Suppressor macrophage treated with lipopolysaccharide for 1 hour (primary cell): ENCODE data around the gene CEP57L1.
A peak's percentile ranks its signal among the peaks of the same experiment; 100 is the strongest.
"Not testable (repeated sequence)": the region's sequence is repeated elsewhere in the genome, so short reads cannot be mapped to it uniquely, and the experiment has no call there.

Experiments used
- DNase-seq, 3 donors: peaks; one replicate each; pipeline ENCODE4 v3.0.0-alpha.2; 2020 to 2022

The CEP57L1 gene

GRCh38 chr6:109074133-109074415 is 21.2 kb upstream of the CEP57L1 start:
- DNase-seq, result no peak

- DNase-seq, result no peak
Measured at GRCh38 chr6:109075934-109076333, 19.4 kb upstream of the CEP57L1 start.

GRCh38 chr6:109076377-109076776 is 18.9 kb upstream of the CEP57L1 start:
- no peak for DNase-seq

- DNase-seq, result no peak
Measured at GRCh38 chr6:109079981-109080380, 15.3 kb upstream of the CEP57L1 start.

GRCh38 chr6:109081026-109081425 is 14.3 kb upstream of the CEP57L1 start:
- no peak for DNase-seq

DNA sequence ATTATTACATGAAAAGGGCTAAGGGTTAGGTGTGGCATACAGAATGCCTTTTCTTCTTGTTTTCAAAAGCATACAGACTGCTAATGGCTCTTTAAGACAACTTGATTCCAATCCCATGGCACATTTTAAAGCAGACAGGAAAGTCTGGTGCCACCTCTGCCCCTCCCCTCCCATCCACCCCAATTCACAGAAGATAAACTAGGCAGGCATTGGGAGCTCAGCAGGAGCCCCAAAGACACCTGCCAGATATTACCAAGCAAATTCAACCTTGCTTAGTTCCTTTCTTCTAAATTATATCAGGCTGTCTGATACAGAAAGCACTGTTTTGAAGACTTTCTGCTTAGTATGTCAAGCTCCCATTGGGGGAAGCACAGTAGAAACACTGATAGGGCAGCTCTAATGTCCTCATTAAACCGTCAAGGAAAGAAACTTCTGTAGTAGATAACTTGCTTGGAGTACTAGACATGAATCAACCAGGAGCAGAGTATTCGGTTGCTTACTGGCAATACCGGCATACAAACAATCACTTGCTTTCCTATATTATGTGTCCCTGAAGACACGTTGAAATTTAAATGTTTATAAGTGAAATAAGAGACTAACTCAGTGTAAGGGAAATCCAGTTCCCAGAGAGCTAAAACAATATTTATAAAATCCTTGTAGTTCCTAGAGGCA is 13.7 kb upstream of the CEP57L1 start:
- DNase-seq, result no peak

GRCh38 chr6:109082188-109082577 is 13.1 kb upstream of the CEP57L1 start:
- peak; percentile 52 to 70 (median 66) for DNase-seq

DNA sequence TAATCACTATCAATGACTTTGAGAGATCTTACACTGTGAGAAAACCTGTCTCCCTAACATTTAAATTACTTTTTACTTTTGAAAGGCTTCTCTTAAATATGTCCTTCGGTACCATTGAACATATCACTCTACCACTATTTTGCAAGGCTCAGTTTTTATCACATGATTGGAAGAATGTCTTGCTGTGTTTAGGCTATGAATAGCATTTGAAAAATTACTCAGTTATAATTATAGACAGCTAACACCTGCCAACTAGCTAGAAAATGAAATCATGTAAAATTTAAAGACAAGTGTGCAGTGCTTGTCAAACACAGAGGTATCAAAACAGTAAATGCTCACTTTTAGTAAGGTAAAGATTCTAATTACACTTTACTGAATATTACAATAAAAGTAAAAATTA is 11.7 kb upstream of the CEP57L1 start:
- DNase-seq, result no peak

DNA sequence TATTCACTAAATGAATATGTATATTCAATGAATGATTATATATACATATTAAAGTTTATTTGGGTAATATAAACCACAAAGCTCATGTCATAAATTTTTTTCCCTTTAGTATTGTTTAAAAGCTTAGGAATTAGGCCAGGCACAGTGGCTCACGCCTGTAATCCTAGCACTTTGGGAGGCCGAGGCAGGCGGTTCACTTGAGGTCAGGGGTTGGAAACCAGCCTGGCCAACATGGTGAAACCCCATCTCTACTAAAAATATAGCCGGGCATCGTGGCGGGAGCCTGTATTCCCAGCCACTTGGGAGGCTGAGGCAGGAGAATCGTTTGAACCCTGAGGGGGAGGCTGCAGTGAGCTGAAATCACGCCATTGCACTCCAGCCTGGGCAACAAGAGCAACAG is 11.2 kb upstream of the CEP57L1 start:
- not testable (repeated sequence) for DNase-seq

GRCh38 chr6:109087661-109088264 is 7.5 kb upstream of the CEP57L1 start:
- DNase-seq, result peak in 2 of 3 donors; percentile 10 to 27

- no peak for DNase-seq
Measured at GRCh38 chr6:109088995-109089394, 6.3 kb upstream of the CEP57L1 start.

DNA sequence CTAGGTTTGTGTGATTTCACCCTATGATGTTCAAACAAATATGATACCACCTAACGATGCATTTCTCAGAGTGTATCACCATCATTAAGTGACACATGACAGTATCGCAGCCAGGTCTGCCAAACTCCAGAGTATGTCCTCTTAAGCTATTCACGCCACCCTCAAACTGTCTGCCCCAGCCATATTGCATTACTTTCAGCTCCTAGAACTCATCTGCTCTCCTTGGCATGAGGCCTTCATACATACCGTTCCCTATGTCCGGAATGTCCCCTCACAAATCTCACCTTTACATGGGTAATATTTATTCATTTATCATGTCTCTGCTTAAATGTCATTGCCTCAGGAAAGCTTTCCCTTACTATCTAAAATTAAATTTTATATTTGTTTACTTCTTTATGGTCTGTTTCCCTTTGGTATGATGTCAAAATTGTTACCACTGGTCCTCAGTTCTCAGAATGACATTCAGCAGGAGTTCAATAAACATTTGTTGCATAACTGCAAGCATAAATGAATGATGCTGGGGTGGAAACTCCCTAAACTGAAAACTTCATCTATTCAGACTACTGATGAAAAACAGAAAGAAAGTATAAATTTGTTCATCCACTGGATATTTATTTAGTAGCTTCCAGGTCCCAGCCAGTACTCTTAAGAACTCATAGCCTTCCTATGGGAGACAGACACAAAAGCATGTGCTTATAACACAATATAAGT is 3.8 kb upstream of the CEP57L1 start:
- peak; percentile 25 to 52 (median 45) for DNase-seq

GRCh38 chr6:109092074-109092473 is 3.2 kb upstream of the CEP57L1 start:
- no peak for DNase-seq

GRCh38 chr6:109093732-109094415 is 1.4 kb upstream of the CEP57L1 start:
- DNase-seq, result peak in 1 of 3 donors; percentile 24

GRCh38 chr6:109094416-109095035 is 781 bp upstream of the CEP57L1 start, which contains the start of gene SESN1:
Gene SESN1 (minus strand): TSS chr6:109094846. CDS start chr6:109094073, 773 bp downstream.
- DNase-seq, result peak; percentile 95 to 99 (median 96)

GRCh38 chr6:109095835-109096084 is 453 bp downstream of the CEP57L1 start:
- no peak for DNase-seq

DNA sequence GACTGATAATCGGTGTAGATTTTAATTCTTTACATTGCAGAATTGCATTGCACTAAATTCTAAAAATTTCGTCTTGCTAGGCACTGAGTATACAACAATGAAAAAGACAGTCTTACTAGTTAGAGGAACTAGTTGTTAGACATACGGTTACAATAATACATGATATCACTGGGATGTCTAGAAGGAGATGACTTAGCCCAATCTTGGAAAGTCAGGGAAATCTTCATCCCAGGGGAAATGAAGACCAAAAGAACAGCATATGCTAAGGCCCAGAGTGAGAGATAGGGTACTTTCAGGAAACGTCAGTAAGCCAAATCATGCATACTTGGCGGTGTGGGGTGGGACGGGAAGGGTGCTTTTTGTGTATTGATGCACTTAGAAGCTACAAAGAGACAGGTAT is 901 bp downstream of the CEP57L1 start:
- DNase-seq, result peak; percentile 34 to 59 (median 39)

- DNase-seq, result no peak
Measured at GRCh38 chr6:109097661-109098060, 2.4 kb downstream of the CEP57L1 start.

- no peak for DNase-seq
Measured at GRCh38 chr6:109102762-109103161, 7.5 kb downstream of the CEP57L1 start.

GRCh38 chr6:109103942-109104341 is 8.6 kb downstream of the CEP57L1 start:
- DNase-seq, result no peak

DNA sequence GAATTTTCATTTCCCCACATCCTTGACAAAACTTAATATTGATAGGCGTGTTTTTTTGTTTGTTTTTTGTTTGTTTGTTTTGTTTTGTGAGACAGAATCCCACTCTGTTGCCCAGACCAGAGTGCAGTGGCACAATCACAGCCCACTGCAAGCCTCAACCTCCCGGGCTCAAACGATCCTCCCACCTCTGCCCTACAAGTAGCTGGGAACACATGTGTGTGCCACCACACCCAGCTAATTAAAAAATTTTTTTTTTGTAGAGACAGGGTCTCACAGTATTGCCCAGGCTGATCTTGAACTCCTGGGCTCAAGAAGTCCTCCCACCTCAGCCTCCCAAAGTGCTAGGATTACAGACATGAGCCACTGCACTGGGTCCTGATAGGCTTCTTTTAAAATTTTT is 9.2 kb downstream of the CEP57L1 start:
- no peak for DNase-seq

DNA sequence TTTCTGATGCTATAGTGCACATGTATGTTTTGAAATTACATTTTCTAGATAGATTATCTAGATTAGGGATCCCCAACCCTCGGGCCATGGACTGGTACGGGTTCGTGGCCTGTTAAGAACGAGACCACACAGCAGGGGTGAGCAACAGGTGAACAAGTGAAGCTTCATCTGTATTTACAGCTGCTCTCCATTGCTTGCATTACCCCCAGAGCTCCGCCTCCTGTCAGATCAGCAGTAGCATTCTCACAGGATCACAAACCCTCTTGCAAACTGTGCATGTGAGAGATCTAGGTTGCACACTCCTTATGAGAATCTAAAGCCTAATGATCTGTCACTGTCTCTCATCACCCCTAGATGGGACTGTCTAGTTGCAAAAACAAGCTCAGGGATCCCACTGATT is 10.4 kb downstream of the CEP57L1 start:
- DNase-seq, result no peak

DNA sequence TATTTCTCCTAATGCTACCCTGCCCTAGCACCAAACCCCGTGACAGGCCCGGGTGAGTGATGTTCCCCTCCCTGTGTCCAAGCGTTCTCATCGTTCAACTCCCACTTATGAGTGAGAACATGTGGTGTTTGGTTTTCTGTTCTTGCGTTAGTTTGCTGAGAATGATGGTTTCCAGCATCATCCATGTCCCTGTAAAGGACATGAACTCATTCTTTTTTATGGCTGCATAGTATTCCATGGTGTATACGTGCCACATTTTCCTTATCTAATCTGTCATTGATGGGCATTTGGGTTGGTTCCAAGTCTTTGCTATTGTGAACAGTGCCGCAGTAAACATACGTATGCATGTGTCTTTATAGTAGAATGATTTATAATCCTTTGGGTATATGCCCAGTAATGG is 14.4 kb downstream of the CEP57L1 start:
- DNase-seq, result not testable (repeated sequence)

DNA sequence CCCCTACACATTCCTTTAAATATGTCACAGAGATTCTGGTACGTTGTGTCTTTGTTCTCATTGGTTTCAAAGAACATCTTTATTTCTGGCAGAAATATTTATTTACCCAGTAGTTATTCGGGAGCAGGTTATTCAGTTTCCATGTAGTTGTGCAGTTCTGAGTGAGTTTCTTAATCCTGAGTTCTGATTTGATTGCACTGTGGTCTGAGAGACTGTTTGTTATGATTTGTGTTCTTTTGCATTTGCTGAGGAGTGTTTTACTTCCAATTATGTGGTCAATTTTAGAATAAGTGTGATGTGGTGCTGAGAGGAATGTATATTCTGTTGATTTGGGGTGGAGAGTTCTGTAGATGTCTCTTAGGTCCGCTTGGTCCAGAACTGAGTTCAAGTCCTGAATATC is 17.4 kb downstream of the CEP57L1 start:
- DNase-seq, result not testable (repeated sequence)
